ENCODE results near the gene MTCL1. TPM values are rescaled to one million over a fixed set of nuclear protein-coding genes. Genes with fewer than 3 reads are reported as not detected.

Gene MTCL1
- total RNA-seq, 1 experiment from 2014 or later: 55.4 TPM

DNA sequence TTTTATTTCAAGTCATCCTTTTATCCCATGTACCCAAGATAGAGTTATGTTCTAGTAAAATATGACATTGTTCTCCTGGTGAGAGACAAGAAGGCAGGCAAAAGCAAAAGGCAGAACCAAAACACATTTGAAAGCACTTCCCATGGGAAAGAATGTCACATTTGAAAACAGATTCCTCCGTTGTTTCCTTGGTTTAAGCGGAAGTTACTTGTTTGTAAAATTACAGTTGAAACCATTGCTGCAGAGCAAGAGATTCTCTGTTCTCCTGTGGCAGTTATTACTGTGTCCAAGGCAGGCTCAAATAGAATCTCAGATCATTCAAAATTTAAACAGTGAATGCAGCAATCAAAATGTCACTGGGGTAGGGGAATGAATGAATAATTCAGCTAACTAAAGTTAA is 149.6 kb downstream of the MTCL1 start:
- no peak for DNase-seq (ENCODE audit: low read depth)
- in situ Hi-C loops (cut with HindIII; ENCODE audit: low pct_unique_long_range_greater_than_20kb, low sequenced_read_pairs): no loop called here

DNA sequence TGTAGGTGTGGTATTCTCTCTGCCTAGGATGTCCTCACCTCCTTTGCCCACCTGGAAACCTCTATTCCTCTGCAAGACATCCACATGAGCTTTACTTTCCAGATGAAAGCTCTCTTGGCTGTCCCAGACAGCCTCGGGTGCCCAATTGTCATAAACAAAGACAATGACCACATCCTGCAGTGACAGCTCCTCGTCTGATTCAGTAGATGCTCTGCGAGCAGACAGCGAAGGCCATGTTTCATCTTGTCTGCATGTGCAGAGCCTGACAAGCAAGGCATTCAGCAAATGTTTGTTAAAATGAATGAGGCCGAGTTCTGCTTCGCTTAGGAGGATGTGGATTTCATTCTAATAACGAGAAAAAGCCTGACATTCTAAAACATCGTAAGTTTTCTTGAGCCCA is 150.9 kb downstream of the MTCL1 start:
- DNase-seq (ENCODE audit: low read depth): no peak
- in situ Hi-C loops (cut with HindIII; ENCODE audit: low pct_unique_long_range_greater_than_20kb, low sequenced_read_pairs): no loop called here

DNA sequence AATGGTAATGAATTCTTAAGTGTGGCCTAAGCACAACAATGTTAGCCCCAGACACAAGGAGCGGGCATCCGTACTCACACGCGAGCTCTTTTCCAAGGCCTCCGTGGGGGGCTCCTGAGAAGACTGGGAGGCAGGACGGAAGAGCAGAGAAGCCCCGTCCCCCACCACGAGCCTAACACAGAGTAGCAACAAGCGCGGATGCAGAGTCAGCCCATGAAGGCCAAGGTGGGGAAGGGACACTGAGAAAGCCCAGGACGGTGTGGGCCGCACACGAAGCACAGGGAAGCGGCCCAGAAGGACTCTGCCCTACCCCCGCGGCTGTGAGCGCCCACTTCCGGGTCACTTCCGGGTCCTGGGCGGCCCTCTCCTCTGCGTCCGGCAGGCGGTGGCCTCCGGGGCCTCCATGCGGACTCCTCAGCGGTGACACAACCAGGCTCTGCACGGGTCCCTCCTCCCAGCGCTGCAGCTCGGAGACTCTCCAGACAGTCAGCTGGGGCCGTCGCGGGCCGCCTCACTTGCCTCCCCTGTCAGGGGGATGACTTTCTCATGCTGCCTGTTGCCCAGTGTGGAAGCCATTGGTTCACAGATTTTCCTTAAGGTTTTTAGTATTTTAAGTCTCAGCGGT is 151.5 kb downstream of the MTCL1 start:
- in situ Hi-C loops (cut with HindIII; ENCODE audit: low pct_unique_long_range_greater_than_20kb, low sequenced_read_pairs): no loop called here
- no peak for DNase-seq (ENCODE audit: low read depth)

DNA sequence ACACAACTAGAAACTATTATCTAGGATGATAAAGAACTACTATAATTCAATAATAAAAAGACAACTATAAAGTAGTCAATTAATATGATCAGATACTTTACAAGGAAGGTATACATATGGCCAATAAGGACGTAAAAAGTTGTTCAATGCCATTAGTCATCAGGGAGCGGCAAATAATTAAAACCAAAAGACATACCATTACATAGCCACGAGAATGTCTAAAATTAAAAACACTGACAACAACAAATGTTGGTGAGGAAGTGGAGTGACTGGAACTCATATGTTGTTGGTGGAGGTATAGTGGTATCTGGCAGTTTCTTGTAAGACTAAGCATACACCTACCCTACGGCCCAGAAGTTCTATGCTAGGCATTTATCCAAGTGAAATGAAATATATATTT is 152.4 kb downstream of the MTCL1 start:
- no peak for DNase-seq (ENCODE audit: low read depth)
- in situ Hi-C loops (cut with HindIII; ENCODE audit: low pct_unique_long_range_greater_than_20kb, low sequenced_read_pairs): no loop called here

DNA sequence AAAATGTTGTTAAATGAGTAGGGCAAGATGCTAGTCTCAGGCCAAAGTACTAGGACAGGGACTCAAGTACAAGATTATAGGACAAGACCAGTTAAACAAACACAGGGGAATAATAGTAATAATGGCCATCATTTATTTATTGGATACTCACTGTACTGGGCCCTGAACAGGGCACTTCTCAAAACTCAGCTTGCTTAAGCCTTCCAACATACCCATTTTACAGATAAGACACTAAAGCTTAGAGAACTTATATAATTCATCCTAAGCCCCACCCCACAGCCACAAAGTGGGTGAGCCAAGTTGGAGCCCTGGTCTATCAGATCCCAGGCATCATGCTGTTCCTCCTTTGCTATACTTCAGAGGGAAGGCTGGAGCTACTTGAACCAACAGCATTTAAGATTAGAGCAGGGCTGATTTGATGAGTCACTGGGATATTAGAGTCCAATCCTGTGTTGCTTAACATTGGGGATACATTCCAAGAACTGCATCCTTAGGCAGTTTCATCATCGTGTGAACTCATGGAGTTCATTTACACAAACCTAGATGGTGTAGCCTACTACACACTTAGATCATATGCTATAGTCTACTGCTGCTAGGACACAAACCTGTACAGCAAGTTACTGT is 153.6 kb downstream of the MTCL1 start:
- DNase-seq (ENCODE audit: low read depth): peak; percentile 41
- in situ Hi-C loops (cut with HindIII; ENCODE audit: low pct_unique_long_range_greater_than_20kb, low sequenced_read_pairs): no loop called here

DNA sequence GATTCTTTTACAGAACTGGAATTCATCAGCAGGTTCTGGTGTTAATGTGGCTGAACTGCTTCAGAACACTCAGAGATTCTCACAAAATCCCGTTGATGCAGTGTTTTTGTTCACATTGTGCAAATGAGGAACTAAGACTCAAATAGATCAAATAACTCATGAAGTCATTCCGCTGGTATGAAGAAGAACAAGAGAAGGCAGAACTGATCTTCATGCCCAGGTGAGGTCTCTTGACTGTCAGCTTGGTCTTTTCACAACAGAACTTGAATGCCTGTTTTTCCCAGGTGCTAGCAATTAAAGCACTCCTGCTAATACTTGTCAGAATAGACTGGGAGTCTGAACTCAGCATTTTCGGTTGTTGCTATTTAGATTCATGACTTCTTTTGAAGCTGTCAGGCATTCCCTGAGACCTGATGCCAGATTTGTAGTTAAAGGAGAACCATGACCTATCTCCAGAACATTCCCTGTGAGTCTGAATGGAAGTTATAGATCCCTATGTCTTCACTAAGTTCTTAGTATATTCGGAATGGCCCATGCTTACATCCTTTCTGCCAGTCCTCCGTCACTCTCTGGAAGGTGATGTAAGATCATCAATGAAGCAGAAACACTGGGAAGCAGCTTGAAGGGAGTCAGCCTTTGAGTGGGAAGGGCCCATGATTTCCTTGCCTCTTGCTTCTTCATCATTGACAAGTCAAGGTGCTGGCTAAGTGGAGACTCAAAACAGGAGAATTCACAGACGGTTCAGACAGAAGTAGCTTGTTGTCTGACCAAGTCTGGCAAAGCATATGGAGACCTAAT is 155.7 kb downstream of the MTCL1 start:
- DNase-seq (ENCODE audit: low read depth): no peak
- in situ Hi-C loops (cut with HindIII; ENCODE audit: low pct_unique_long_range_greater_than_20kb, low sequenced_read_pairs): no loop called here

DNA sequence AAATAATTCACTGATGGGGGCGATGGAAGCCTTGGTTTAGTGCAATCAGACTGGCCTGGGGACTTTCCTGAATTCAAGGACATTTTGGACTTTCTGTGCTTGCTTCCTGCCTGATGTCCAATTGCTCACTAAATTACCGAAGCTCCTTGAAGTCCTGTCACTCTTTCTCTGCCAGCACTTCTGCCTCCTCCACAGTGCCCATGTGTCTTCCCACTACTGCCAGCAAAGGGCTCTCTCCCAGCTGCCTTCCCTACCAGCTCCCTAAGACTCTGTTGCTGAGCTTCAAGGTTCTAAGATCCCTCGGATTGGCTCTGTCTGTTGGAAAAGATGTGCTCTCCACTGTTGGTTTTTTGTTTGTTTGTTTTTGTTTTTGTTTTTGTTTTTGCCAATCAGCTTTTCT is 158.1 kb downstream of the MTCL1 start:
- in situ Hi-C loops (cut with HindIII; ENCODE audit: low pct_unique_long_range_greater_than_20kb, low sequenced_read_pairs): no loop called here

DNA sequence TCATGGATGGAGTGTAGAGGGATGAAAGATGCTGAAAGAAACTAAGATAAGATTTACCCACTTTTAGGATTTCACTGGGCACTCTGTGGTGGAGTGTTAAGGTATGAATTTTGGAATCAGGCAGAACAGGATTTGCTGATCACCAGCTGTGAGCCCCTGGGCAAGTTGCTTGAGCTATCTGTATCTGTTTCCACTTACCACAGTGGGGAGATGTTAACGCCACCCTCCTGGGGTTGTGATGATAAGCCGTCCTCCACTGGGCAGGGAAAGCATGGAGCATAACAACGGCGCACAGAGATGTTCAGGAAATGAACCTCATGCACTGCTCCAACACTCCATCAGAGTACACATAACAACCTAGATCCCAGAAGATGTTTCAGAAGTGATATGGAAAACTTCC is 160.6 kb downstream of the MTCL1 start:
- no peak for DNase-seq (ENCODE audit: low read depth)
- in situ Hi-C loops (cut with HindIII; ENCODE audit: low pct_unique_long_range_greater_than_20kb, low sequenced_read_pairs): no loop called here

More for the DNA sequence above, 158.1 kb downstream of the MTCL1 start:
- no peak for DNase-seq (ENCODE audit: low read depth)

DNA sequence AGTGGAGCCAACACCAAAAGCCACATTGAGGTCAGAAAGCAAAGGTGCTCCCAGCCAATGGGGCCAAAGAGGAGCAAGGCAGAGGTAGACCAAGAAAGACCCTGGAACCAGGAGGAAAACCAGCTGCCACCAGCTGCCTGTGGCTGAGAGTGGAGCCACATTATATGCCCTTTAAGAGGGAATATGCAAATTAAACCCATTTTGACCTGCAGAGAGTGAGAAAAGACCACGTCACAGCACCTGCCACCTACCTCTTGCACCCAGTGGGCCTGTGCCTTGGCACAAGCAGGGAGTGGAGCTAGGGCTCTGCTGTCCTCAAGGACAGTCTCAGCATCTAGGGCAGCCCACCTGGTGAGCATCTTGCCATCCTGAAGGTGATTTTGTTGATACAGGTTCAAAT is 161.3 kb downstream of the MTCL1 start:
- in situ Hi-C loops (cut with HindIII; ENCODE audit: low pct_unique_long_range_greater_than_20kb, low sequenced_read_pairs): no loop called here
- no peak for DNase-seq (ENCODE audit: low read depth)

DNA sequence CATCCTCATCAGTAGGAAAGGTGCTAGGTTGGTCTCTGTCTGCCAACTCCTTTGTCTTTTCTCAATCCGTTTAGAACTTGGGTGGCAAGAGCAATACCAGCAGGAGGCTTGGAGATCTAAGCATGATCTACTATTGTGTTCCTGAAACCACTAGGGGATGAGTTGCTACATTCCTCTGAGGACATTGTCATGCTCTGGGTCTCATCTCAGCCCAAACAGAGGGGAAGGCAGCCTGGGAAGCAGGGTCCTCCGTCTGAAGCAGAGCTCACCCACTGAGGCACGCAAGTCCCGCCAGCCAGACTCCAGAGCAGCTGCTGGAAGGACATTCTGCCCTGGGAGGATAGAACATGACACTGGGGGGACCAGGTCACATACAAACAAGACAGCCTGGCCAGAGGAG is 162.9 kb downstream of the MTCL1 start:
- in situ Hi-C loops (cut with HindIII; ENCODE audit: low pct_unique_long_range_greater_than_20kb, low sequenced_read_pairs): no loop called here

DNA sequence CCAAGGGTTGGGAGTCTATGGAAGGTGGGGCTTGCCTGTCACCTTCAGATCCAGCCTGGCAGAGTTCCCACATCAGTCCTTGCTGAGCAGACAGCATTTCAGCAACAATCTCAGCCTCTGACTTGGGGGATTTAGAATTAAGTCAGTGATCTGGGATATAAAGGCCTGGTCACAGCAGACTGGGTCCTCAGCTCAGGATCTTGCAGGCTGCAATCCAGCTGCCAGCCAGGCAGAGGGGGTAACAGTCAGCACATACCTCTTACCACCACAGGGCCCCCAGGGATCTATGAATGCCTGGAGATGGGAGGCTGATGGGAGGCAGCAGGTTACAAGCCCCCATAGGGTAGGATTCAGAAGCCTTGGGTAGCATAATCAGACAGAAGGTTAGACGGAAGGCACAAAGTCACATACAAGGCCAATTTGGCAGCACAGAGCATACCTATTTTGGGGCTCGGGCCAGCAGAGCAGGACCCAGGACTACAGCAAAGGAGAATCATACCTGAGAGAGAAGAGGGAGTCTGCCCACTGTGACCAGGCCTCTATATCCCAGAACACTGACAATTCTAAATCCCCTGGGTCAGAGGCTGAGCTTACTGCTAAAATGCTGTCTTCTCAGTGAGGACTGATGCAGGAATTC is 163.5 kb downstream of the MTCL1 start:
- DNase-seq (ENCODE audit: low read depth): no peak
- in situ Hi-C loops (cut with HindIII; ENCODE audit: low pct_unique_long_range_greater_than_20kb, low sequenced_read_pairs): no loop called here

More for the DNA sequence above, 162.9 kb downstream of the MTCL1 start:
- no peak for DNase-seq (ENCODE audit: low read depth)

DNA sequence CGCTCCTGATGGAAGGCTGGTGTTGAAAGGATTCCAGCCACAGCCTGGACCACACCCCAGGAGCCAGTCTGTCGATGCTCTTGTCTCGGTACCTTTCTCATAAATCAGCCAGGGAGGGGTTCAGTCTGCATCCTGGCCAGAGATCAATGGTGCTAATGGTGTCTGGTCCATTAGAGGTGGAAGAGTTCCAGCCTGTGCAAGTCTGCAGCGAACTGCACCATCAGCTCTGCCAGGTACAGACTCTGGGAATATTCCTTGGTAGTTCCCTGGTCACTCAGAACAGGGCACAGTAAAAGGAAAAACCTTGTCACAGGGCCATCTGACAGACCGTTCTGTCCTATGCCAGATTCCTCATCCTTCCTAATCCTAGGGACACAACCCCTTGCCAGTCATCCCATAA is 164.3 kb downstream of the MTCL1 start:
- in situ Hi-C loops (cut with HindIII; ENCODE audit: low pct_unique_long_range_greater_than_20kb, low sequenced_read_pairs): no loop called here
- DNase-seq (ENCODE audit: low read depth): no peak

DNA sequence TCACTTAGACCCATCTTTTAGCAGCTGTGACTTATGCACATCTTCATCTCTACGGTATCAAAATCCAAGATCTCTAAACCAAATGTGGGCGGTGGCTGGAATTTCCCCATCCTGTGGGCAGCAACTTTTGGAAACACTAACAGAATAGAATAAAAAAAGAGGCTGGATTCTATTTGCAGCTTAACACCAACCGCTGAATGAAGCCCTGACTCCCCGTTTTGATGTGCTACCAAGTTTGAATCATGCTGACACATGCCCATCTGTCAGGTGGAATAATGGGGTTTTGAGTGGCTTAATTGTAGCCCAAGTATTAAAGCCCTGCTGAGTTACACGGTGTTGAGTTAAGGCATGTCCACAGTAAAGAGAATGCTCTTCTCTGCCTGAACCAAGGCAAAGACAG is 165.2 kb downstream of the MTCL1 start:
- DNase-seq (ENCODE audit: low read depth): no peak
- in situ Hi-C loops (cut with HindIII; ENCODE audit: low pct_unique_long_range_greater_than_20kb, low sequenced_read_pairs): no loop called here

DNA sequence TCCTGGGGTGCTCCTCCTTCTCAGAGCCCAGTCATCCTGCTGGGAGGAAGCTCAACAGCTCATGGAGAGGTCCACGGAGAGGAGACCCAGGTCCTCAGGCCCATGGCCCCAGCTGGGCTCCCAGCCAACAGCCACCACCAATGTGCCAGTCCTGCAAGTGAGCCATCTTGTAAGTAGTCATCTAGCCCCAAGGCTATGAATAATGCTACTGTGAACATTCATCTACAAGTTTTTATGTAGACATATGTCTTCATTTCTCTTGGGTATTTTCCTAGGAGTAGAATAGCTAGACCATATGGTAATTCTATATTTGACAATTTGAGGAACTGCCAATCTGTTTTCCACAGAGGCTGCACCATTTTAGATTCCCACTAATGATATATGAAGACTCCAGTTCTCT is 166.1 kb downstream of the MTCL1 start:
- in situ Hi-C loops (cut with HindIII; ENCODE audit: low pct_unique_long_range_greater_than_20kb, low sequenced_read_pairs): no loop called here
- DNase-seq (ENCODE audit: low read depth): no peak

DNA sequence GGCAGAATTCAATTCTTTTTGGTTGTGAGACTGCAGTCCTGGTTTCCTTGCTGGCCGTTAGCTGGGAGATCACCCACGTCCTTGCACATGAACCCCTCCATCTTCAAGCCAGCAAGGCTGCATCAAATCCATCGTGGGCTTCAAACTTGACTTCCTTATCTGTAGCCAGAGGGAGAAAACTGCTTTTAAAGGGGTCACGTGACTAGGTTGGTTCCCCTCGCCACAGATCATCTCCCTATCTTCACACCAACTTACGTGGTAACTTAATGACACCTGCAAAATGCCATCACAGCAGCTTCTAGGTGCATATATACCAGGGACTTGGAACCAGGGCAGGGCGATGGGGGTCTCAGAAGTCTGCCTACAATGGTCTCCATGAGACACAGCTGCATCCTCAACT is 169.5 kb downstream of the MTCL1 start:
- DNase-seq (ENCODE audit: low read depth): no peak
- in situ Hi-C loops (cut with HindIII; ENCODE audit: low pct_unique_long_range_greater_than_20kb, low sequenced_read_pairs): no loop called here

DNA sequence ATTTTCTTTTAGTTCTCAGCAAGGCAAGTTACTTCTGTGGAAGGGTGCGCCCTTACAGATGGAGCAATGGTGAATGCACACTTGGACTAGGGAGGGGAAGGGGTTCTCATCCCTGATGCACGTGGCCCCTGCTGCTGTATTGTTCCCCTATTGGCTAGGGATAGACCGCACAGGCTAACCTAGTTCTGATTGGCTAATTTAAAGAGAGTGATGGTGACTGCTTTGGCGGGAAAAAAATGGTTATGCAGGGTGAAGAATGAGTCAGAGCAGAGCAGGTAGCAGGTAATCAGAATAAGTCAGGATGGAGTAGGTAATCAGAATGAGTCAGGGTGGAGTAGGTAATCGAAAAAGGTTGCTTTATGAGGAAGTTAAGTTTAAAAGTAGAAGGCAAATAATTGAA is 171.5 kb downstream of the MTCL1 start:
- in situ Hi-C loops (cut with HindIII; ENCODE audit: low pct_unique_long_range_greater_than_20kb, low sequenced_read_pairs): no loop called here
- DNase-seq (ENCODE audit: low read depth): no peak

DNA sequence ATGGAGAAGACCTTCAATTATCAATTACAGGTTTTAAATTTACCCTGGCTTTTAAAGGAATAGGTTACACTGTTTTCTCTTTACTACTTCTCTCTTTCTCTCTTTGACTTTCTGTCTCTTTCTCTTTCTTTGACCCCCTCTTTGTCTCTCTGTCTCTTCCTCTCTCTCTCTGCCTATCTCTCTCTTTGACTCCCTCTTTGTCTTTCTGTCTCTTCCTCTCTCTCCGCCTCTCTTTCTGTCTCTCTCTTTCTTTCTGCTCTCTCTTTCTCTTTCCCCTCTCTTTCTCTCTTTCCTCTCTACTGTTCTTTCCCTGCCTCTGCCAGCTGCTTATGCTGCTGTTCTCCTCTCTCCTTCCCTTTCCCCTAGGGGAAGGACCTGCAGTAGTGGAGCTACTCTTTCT is 175.7 kb downstream of the MTCL1 start:
- in situ Hi-C loops (cut with HindIII; ENCODE audit: low pct_unique_long_range_greater_than_20kb, low sequenced_read_pairs): no loop called here
- DNase-seq (ENCODE audit: low read depth): no peak
